Measurements from ENCODE around the gene WNT7B. TPM values are rescaled to one million over a fixed set of nuclear protein-coding genes. Genes with fewer than 3 reads are reported as not detected.

WNT7B gene
- total and polyA plus RNA-seq, 3 donors from 2014 or later: 0.65 to 1.9 (median 1.3) TPM

DNA sequence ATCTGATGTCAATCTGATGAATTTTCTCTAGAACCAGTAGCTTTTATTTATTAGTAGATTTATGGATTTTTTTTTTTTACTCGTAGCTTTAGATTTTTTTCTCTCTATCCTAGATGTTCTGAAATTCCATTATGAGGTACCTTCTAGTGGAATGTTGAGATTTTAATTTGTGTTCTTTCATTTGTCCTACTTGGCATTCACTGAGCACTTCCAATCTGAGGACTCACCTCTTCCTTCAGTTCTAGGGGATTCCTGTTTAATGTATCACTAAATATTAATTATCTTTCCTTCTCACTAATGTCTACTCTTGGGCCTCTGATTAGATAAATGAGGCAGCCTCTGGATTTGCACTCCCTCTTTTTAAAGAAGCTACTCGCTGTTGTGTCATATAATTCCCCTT lies 40.2 kb upstream of the WNT7B start:
- no peak overlapping the region for H3K27ac ChIP-seq
- WGBS, 2 donors: 75 to 92% methylated on average over 2 of the region's 2 CpGs
- no peaks in the 10 kb centered on the region for H3K9me3 ChIP-seq
- no peak for TF ChIP-seq POLR2A (IDR thresholded peaks at IDR 0.05)
- TF ChIP-seq, protein P1, sequence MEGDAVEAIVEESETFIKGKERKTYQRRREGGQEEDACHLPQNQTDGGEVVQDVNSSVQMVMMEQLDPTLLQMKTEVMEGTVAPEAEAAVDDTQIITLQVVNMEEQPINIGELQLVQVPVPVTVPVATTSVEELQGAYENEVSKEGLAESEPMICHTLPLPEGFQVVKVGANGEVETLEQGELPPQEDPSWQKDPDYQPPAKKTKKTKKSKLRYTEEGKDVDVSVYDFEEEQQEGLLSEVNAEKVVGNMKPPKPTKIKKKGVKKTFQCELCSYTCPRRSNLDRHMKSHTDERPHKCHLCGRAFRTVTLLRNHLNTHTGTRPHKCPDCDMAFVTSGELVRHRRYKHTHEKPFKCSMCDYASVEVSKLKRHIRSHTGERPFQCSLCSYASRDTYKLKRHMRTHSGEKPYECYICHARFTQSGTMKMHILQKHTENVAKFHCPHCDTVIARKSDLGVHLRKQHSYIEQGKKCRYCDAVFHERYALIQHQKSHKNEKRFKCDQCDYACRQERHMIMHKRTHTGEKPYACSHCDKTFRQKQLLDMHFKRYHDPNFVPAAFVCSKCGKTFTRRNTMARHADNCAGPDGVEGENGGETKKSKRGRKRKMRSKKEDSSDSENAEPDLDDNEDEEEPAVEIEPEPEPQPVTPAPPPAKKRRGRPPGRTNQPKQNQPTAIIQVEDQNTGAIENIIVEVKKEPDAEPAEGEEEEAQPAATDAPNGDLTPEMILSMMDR (IDR thresholded peaks at IDR 0.05): no peak
- intact Hi-C loops (cut with DNase I; ENCODE audit: low total_unique reads): no loop called here
- DNase-seq: no peak
- peaks cover 18% of the 10 kb centered on the region for H3K4me1 ChIP-seq
- H3K4me3 ChIP-seq: no peak overlapping the region
- H3K36me3 ChIP-seq (ENCODE audit: low read depth, missing control alignments): no peaks in the 10 kb centered on the region
- H3K27me3 ChIP-seq: no peaks in the 10 kb centered on the region

DNA sequence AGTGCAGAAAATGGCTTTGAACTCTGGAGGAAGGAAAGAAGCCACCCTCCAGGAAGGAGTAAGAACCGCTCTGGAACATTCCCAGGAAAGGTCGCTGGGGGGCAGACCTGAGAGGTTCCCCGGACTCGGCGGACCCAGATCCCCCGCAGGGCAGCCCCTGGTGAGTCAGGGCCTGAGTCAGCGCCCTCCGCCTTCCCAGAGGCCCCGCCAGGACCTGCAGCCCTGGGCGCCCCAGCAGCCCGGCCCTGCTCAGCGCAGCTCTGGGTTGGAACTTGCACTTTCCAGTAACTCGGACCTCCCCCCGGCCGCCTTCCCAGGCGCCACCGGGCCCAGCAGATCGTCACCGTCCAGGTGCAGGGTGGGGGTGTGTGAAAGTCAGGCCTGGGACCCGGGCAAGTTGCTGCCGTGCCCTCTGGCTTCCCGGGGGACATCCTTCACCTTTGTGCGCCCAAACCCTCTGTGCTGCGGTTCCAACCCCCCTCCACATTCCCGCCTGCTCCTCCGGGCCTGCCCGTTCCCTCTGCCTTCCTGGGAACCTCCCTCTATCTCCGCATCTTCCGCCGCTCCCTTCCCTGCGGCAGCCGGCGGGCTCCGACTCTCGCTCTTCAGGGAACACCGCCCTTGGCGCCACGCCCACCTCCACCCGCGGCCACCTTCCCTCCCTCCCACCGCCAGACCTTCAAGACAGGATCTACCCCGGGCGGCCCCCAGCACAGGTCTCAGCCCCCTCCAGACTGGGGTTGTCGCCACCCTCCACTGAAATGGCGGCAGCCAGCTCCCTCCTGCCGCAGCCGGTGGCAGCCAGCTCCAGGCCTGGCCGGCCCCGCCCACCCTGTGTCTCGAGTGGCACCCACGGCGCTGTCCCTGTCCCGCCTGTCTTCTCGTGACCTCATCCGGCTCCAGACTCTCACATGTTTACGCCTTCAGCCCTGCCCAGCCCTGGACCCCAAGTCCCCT lies 36.8 kb upstream of the WNT7B start:
- Histone ChIP-seq H3K27me3 (no peaks in the 10 kb centered on the region), H3K4me3 (peak overlapping the region; percentile 56 to 77), H3K9me3 (no peaks in the 10 kb centered on the region), H3K27ac (peak overlapping the region; percentile 94 to 98), H3K36me3 (ENCODE audit: low read depth, missing control alignments) (no peaks in the 10 kb centered on the region), H3K4me1 (peaks cover 23% of the 10 kb centered on the region)
- WGBS, 2 donors: 1 to 2% methylated on average over 31 to 56 of the region's 56 CpGs
- intact Hi-C loops (cut with DNase I; ENCODE audit: low total_unique reads): no loop called here
- peak; percentile 94 for DNase-seq
- TF ChIP-seq POLR2A (IDR thresholded peaks at IDR 0.05): peak; percentile 12
- TF ChIP-seq, protein P1 (IDR thresholded peaks at IDR 0.05): peak; percentile 52 to 64 (median 53)

DNA sequence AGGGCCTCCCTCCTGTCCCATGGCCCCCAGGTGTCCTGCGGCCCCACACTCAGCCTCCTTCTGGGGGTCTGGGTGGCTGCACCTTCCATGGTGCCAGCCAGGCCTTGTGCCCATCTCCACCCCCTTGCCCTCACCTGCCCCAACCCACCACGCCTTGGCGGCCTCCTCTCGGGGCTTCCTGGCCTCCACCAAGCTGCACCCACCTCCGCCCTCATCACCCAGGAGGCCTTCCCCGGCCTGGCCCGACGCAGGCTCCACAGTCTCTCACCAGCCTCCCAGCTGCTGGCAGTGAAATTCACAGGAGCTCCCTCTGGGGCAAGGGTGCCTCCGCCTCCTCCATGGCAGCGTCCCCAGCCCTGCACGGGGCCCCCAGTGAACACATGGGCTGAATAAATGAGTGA lies 35.9 kb upstream of the WNT7B start:
- Histone ChIP-seq H3K27ac (peak overlapping the region; percentile 94 to 98), H3K4me1 (peaks cover 30% of the 10 kb centered on the region), H3K4me3 (peak overlapping the region in 1 of 2 donors; percentile 56), H3K36me3 (ENCODE audit: low read depth, missing control alignments) (no peaks in the 10 kb centered on the region), H3K9me3 (no peaks in the 10 kb centered on the region), H3K27me3 (no peaks in the 10 kb centered on the region)
- 47 to 52% methylated on average over 7 to 11 of the region's 11 CpGs for WGBS, 2 donors
- intact Hi-C loops (cut with DNase I; ENCODE audit: low total_unique reads): no loop called here
- TF ChIP-seq, protein P1 (IDR thresholded peaks at IDR 0.05): no peak
- no peak for TF ChIP-seq POLR2A (IDR thresholded peaks at IDR 0.05)
- DNase-seq: no peak

DNA sequence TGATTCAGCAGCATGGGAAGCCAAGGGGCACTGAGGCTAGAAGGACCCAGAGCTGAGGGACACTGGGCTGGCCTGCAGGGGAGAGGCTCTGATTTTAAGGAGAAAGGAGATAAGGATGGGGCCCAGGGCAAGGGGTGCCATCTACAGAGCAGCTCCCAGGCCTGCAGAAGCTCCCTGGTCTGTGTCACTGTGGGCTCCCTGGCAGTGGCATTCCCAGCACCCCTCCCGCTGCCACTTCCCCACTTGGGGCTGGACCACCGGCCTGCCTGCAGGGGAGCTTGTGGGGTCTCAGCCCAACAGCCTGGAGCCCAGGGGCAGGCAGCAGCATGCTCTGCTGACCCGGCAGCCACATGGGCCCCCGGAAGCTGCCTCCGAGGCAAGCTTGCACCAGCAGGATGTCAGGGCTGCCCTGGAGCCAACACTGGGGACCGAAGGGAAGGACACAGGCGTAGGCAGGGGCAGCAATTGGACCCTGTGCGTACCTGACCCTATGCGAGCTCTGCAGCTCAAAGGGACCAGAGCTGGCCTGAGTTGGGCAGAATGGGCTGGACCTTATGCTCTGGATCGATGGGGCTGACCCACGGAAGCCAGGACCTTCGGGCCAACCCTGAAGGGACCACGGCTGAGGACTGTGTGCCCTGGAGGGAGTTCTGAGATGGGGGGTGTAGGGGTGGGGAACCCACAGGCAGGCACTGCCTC lies 35.4 kb upstream of the WNT7B start:
- H3K4me1 ChIP-seq: peaks cover 36% of the 10 kb centered on the region
- intact Hi-C loops (cut with DNase I; ENCODE audit: low total_unique reads): no loop called here
- no peak for DNase-seq
- no peaks in the 10 kb centered on the region for H3K27me3 ChIP-seq
- 80 to 89% methylated on average over 3 to 11 of the region's 13 CpGs for WGBS, 2 donors
- no peak for TF ChIP-seq POLR2A (IDR thresholded peaks at IDR 0.05)
- TF ChIP-seq, protein P1 (IDR thresholded peaks at IDR 0.05): no peak
- no peak overlapping the region for H3K4me3 ChIP-seq
- H3K36me3 ChIP-seq (ENCODE audit: low read depth, missing control alignments): no peaks in the 10 kb centered on the region
- H3K27ac ChIP-seq: peak overlapping the region; percentile 94 to 98
- H3K9me3 ChIP-seq: no peaks in the 10 kb centered on the region

Data from testis (tissue), 3 donors.